ENCODE measurements around the gene B3GALNT2.

Gene B3GALNT2

GRCh38 chr1:235426143-235426542 lies 78.1 kb downstream of the B3GALNT2 start:
- DNase-seq: no peak
- no peak overlapping the region for H3K4me3 ChIP-seq (ENCODE audit: low read depth, low read length)
- no peak overlapping the region for H3K27ac ChIP-seq
- H3K36me3 ChIP-seq (replicated peaks): peaks cover 5% of the 10 kb centered on the region
- H3K27me3 ChIP-seq (replicated peaks): no peaks in the 10 kb centered on the region
- in situ Hi-C loops (cut with HindIII; ENCODE audit: low pct_ligation_motif_present, low sequenced_read_pairs): no loop called here
- TF ChIP-seq, protein P1, sequence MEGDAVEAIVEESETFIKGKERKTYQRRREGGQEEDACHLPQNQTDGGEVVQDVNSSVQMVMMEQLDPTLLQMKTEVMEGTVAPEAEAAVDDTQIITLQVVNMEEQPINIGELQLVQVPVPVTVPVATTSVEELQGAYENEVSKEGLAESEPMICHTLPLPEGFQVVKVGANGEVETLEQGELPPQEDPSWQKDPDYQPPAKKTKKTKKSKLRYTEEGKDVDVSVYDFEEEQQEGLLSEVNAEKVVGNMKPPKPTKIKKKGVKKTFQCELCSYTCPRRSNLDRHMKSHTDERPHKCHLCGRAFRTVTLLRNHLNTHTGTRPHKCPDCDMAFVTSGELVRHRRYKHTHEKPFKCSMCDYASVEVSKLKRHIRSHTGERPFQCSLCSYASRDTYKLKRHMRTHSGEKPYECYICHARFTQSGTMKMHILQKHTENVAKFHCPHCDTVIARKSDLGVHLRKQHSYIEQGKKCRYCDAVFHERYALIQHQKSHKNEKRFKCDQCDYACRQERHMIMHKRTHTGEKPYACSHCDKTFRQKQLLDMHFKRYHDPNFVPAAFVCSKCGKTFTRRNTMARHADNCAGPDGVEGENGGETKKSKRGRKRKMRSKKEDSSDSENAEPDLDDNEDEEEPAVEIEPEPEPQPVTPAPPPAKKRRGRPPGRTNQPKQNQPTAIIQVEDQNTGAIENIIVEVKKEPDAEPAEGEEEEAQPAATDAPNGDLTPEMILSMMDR (IDR thresholded peaks at IDR 0.05; ENCODE audit: low read depth, low read length, missing control alignments): no peak

DNA sequence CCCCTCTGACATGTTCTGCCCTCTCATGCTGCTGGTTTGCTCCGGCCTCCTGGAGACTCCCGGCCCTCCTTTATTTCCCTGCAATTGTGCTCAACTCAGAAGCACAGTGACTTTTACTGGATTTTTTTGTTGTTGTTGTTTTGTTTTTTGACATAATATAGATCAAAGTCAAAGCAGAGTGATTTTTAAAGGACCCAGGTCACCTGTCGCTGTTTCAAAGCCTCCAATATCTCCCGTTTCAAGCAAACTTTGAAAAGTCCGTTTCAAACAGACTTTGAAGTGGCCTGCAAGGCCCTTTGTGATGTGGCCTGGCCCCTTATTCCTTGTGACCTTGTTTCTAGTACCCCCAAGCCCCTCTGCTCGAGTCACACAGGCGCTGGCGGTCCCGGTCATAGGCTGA lies 78.9 kb downstream of the B3GALNT2 start:
- DNase-seq: no peak
- H3K4me3 ChIP-seq (ENCODE audit: low read depth, low read length): no peak overlapping the region
- no peak overlapping the region for H3K27ac ChIP-seq
- no peaks in the 10 kb centered on the region for H3K27me3 ChIP-seq (replicated peaks)
- TF ChIP-seq, protein P1 (IDR thresholded peaks at IDR 0.05; ENCODE audit: low read depth, low read length, missing control alignments): no peak
- in situ Hi-C loops (cut with HindIII; ENCODE audit: low pct_ligation_motif_present, low sequenced_read_pairs): no loop called here
- H3K36me3 ChIP-seq (replicated peaks): peaks cover 5% of the 10 kb centered on the region

GRCh38 chr1:235424092-235424491 lies 80.2 kb downstream of the B3GALNT2 start:
- Histone ChIP-seq H3K27ac (no peak overlapping the region), H3K4me3 (ENCODE audit: low read depth, low read length) (no peak overlapping the region), H3K27me3 (replicated peaks) (no peaks in the 10 kb centered on the region), H3K36me3 (replicated peaks) (peaks cover 5% of the 10 kb centered on the region)
- TF ChIP-seq, protein P1 (IDR thresholded peaks at IDR 0.05; ENCODE audit: low read depth, low read length, missing control alignments): no peak
- no peak for DNase-seq
- in situ Hi-C loops (cut with HindIII; ENCODE audit: low pct_ligation_motif_present, low sequenced_read_pairs): no loop called here

DNA sequence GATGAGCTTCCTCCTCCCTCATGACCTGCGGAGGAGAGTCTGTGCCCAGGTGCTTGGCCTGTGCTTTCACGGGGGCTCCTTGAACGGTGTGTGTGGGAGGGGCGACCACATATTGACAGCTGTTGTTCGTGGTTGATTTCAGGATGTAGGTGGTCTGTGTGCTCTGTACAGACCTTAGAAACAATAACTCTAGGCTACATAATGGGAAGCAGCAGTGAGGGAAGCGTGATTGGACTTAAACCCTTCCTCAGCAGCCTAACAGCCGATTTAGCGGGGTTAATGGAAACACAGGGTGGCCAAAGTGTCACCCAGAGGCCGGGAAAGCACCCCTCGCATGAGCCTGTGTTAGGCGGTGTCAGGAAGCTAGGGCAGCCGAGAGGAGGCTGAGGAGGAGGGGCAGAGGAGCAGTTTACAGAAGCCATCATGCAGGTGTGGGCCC lies 81.0 kb downstream of the B3GALNT2 start:
- Histone ChIP-seq H3K4me3 (ENCODE audit: low read depth, low read length) (no peak overlapping the region), H3K27me3 (replicated peaks) (no peaks in the 10 kb centered on the region), H3K27ac (no peak overlapping the region), H3K36me3 (replicated peaks) (peaks cover 5% of the 10 kb centered on the region)
- in situ Hi-C loops (cut with HindIII; ENCODE audit: low pct_ligation_motif_present, low sequenced_read_pairs): no loop called here
- DNase-seq: no peak
- TF ChIP-seq, protein P1 (IDR thresholded peaks at IDR 0.05; ENCODE audit: low read depth, low read length, missing control alignments): no peak

DNA sequence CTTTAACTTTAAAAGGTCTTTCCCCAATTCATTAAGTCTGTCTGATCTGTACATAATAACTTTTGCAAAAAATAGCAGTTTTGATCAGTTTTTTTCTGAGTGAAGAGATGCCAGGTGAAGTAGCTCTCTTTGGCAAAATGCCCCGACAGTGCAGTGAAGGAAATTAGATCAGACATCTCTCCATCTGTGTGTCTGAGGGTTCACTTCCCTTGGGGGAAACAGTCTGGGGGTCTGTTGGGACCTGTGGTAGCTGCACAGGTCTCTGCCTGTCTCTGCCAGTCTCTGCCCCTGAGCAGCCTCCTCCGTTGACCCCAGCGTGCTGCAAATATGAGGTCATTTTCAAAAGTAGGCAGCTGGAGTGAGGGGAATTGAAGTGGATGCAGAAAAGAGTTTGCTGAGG lies 82.5 kb downstream of the B3GALNT2 start:
- no peak overlapping the region for H3K4me3 ChIP-seq (ENCODE audit: low read depth, low read length)
- H3K36me3 ChIP-seq (replicated peaks): no peaks in the 10 kb centered on the region
- H3K27me3 ChIP-seq (replicated peaks): no peaks in the 10 kb centered on the region
- in situ Hi-C loops (cut with HindIII; ENCODE audit: low pct_ligation_motif_present, low sequenced_read_pairs): no loop called here
- TF ChIP-seq, protein P1 (IDR thresholded peaks at IDR 0.05; ENCODE audit: low read depth, low read length, missing control alignments): no peak
- H3K27ac ChIP-seq: no peak overlapping the region
- DNase-seq: no peak

- Histone ChIP-seq H3K27ac (peak overlapping the region; percentile 36), H3K4me3 (ENCODE audit: low read depth, low read length) (no peak overlapping the region), H3K27me3 (replicated peaks) (no peaks in the 10 kb centered on the region), H3K36me3 (replicated peaks) (peaks cover 8% of the 10 kb centered on the region)
- DNase-seq: peak; percentile 88
- TF ChIP-seq, protein P1 (IDR thresholded peaks at IDR 0.05; ENCODE audit: low read depth, low read length, missing control alignments): peak; percentile 85
- in situ Hi-C loops (cut with HindIII; ENCODE audit: low pct_ligation_motif_present, low sequenced_read_pairs): no loop called here
These were observed 87.1 kb downstream of the B3GALNT2 start for GRCh38 chr1:235417086-235417697.

All from brain microvascular endothelial cell (primary cell).